Fibroblast of lung (primary cell): Measurements from ENCODE around the gene DLG2. TPM values are rescaled to one million over a fixed set of nuclear protein-coding genes. Genes with fewer than 3 reads are reported as not detected.
A peak's percentile ranks its signal among the peaks of the same experiment; 100 is the strongest.

Experiments used
- DNase-seq, 2 donors: peaks; one replicate each; pipeline versions ENCODE4 v3.0.0 to v3.0.0-alpha.2; 2010; ENCODE audit warnings: low read depth in 2 of 2
- H2AFZ ChIP-seq: 2 replicates; pipeline ENCODE4 v1.5.1; 2012; ENCODE audit warnings: low read length, control low read depth, inconsistent platforms
- H3K27ac ChIP-seq: 2 replicates; pipeline ENCODE4 v1.5.1; 2011; ENCODE audit warnings: low read length, control low read depth; ENCODE audit not compliant: insufficient read depth
- H3K27me3 ChIP-seq: 2 replicates; pipeline ENCODE4 v1.5.1; 2011; ENCODE audit warnings: mild to moderate bottlenecking, low read length; ENCODE audit not compliant: control insufficient read depth, insufficient read depth
- H3K36me3 ChIP-seq: 2 replicates; pipeline ENCODE4 v1.5.1; 2011; ENCODE audit warnings: low read length; ENCODE audit not compliant: control insufficient read depth, insufficient read depth
- H3K4me1 ChIP-seq: 2 replicates; pipeline ENCODE4 v1.5.1; 2011; ENCODE audit warnings: low read length; ENCODE audit not compliant: control insufficient read depth, insufficient read depth; ENCODE audit errors: extremely low read depth
- H3K4me2 ChIP-seq: 2 replicates; pipeline ENCODE4 v1.5.1; 2011; ENCODE audit warnings: low read length, control low read depth; ENCODE audit not compliant: insufficient read depth; ENCODE audit errors: extremely low read depth
- H3K4me3 ChIP-seq, 4 experiments: fragments of 200-600 bp in 1 of 4; sonication (generic) in 1 of 4; replicated peaks in 1 of 4; 2 replicates each; pipeline ENCODE4 v1.5.1; 2011 to 2016; ENCODE audit warnings: low read length in 4 of 4, low read depth in 3 of 4, mild to moderate bottlenecking in 3 of 4, control low read depth in 2 of 4, inconsistent platforms in 1 of 4, mixed read lengths in 1 of 4; ENCODE audit not compliant: insufficient read depth in 1 of 4; ENCODE audit errors: control extremely low read depth in 1 of 4
- H3K79me2 ChIP-seq: 2 replicates; pipeline ENCODE4 v1.5.1; 2012; ENCODE audit warnings: mild to moderate bottlenecking, low read length, inconsistent platforms; ENCODE audit not compliant: control insufficient read depth, insufficient read depth
- H3K9ac ChIP-seq: 2 replicates; pipeline ENCODE4 v1.5.1; 2011; ENCODE audit warnings: mild to moderate bottlenecking, low read length, control low read depth; ENCODE audit not compliant: insufficient read depth
- H3K9me3 ChIP-seq: 2 replicates; pipeline ENCODE4 v1.5.1; 2012; ENCODE audit warnings: low read depth, low read length; ENCODE audit not compliant: control insufficient read depth, insufficient read depth
- H4K20me1 ChIP-seq: 2 replicates; pipeline ENCODE4 v1.5.1; 2011; ENCODE audit warnings: low read length; ENCODE audit not compliant: control insufficient read depth, insufficient read depth; ENCODE audit errors: extremely low read depth
- EZH2 ChIP-seq: IDR thresholded peaks from 2 replicates; pipeline ENCODE4 v1.5.1; 2012; ENCODE audit warnings: low read length, control low read depth, mild to moderate bottlenecking; ENCODE audit errors: missing control alignments
- polyA plus RNA-seq, 2 donors: library from polyadenylated mRNA; depleted of rRNA in 1 of 2; stranded (reverse) in 1 of 2; unstranded in 1 of 2; fragments of >200 nt; gene quantifications; 2 replicates each; pipeline ENCODE4 v1.2.1, GENCODE V29; 2011 to 2012; ENCODE audit warnings: missing spikeins in 1 of 2
- total RNA-seq: library from RNA; depleted of rRNA; stranded (reverse); fragments of >200 nt; gene quantifications from 2 replicates; pipeline ENCODE4 v1.2.1, GENCODE V29; 2014
- TF ChIP-seq, protein P1 (sequence below), 2 donors: IDR thresholded peaks in 1 of 2; conservative IDR thresholded peaks in 1 of 2; 1 replicate in 1 of 2; 2 replicates in 1 of 2; pipeline ENCODE4 v1.5.1; 2011 to 2012; ENCODE audit warnings: low read length in 2 of 2, control low read depth in 1 of 2, inconsistent platforms in 1 of 2, low read depth in 1 of 2, mild to moderate bottlenecking in 1 of 2

DLG2 gene
- total and polyA plus RNA-seq, 2 donors (not counting 1 experiment from before 2014, with no cell fraction given), result 0.77 to 2.3 TPM

DNA sequence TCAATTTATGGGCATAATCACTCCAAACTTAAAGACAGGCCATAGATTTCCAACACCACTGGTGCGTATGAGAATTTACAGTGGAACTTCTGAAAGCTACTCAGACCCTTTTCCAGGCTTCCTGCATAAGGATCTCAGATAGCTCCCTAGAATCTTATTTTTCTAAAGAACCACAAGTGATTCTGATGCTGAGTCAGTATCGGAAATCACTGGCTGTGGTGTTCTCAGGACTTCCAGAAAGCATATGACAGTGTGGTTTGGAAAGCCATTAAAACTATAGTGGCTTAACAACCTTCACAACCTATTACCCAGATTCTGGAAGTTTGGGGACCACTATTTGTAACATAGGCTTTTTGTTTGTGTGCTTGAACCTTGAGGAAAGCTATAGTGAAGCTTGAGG lies 756.0 kb downstream of the DLG2 start:
- Histone ChIP-seq H3K27ac (no peak overlapping the region), H3K9ac (no peak overlapping the region), H3K9me3 (no peaks in the 10 kb centered on the region)

DNA sequence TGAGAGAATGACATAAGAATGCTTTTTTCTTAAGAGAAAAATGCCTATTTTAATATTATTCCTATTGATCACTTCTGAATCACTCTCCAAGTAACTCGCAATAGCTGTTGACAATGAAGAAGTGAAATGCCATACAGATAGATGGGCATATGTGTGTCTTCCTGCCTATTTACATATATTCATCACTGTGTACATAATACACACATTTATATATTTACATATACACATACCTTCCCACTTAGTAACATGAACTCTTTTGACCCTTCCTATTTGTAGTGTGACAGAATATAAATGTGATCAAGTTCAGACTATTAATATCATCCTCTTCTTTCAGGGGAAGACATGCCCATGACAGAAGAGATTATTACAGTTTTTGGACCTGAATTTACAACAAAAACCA lies 756.7 kb downstream of the DLG2 start:
- no peaks in the 10 kb centered on the region for H4K20me1 ChIP-seq
- H3K27me3 ChIP-seq, result no peaks in the 10 kb centered on the region
- no peak overlapping the region for H3K9ac ChIP-seq
- no peak overlapping the region for H2AFZ ChIP-seq
- H3K27ac ChIP-seq, result no peak overlapping the region
- no peak for DNase-seq
- no peak overlapping the region for H3K4me3 ChIP-seq
- H3K4me2 ChIP-seq, result no peak overlapping the region
- no peaks in the 10 kb centered on the region for H3K9me3 ChIP-seq
- H3K36me3 ChIP-seq, result no peaks in the 10 kb centered on the region
- H3K79me2 ChIP-seq, result no peaks in the 10 kb centered on the region
- no peak for TF ChIP-seq EZH2
- TF ChIP-seq, protein P1, sequence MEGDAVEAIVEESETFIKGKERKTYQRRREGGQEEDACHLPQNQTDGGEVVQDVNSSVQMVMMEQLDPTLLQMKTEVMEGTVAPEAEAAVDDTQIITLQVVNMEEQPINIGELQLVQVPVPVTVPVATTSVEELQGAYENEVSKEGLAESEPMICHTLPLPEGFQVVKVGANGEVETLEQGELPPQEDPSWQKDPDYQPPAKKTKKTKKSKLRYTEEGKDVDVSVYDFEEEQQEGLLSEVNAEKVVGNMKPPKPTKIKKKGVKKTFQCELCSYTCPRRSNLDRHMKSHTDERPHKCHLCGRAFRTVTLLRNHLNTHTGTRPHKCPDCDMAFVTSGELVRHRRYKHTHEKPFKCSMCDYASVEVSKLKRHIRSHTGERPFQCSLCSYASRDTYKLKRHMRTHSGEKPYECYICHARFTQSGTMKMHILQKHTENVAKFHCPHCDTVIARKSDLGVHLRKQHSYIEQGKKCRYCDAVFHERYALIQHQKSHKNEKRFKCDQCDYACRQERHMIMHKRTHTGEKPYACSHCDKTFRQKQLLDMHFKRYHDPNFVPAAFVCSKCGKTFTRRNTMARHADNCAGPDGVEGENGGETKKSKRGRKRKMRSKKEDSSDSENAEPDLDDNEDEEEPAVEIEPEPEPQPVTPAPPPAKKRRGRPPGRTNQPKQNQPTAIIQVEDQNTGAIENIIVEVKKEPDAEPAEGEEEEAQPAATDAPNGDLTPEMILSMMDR (conservative IDR thresholded peaks at IDR 0.05 in 1 of 2, IDR thresholded peaks at IDR 0.05 in 1 of 2; ENCODE audit: low read depth in 1 of 2, low read length in 2 of 2), result no peak
- H3K4me1 ChIP-seq, result peaks cover 8% of the 10 kb centered on the region

More for the DNA sequence above, 756.0 kb downstream of the DLG2 start:
- Histone ChIP-seq H3K79me2 (no peaks in the 10 kb centered on the region), H2AFZ (no peak overlapping the region), H3K4me3 (no peak overlapping the region), H3K4me1 (peaks cover 5% of the 10 kb centered on the region), H3K36me3 (no peaks in the 10 kb centered on the region), H3K4me2 (no peak overlapping the region), H3K27me3 (no peaks in the 10 kb centered on the region), H4K20me1 (no peaks in the 10 kb centered on the region)
- peak in 1 of 2 donors; percentile 44 for DNase-seq
- TF ChIP-seq, protein P1 (conservative IDR thresholded peaks at IDR 0.05 in 1 of 2, IDR thresholded peaks at IDR 0.05 in 1 of 2; ENCODE audit: low read depth in 1 of 2, low read length in 2 of 2), result no peak
- TF ChIP-seq EZH2, result no peak

DNA sequence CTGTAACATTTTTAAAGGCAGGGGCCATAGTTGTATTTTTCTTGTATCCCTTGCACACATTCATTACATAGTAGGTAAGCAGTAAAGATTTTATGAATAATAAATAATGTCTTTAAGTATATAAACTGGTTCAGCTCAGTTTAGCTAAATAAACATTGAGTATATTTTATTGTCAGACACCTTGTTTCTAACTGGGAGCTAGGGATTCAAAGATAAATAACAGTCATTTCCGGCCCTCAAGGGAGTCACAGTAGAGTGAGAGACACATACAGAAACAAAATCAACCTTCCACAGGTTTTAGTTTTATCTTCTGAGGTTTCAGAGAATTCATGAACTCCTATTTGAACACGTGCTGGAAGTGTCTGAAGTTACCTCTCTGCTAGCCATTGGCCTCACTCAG lies 760.2 kb downstream of the DLG2 start:
- H3K79me2 ChIP-seq, result no peaks in the 10 kb centered on the region
- no peaks in the 10 kb centered on the region for H3K27me3 ChIP-seq
- DNase-seq, result no peak
- H3K4me1 ChIP-seq, result peaks cover 10% of the 10 kb centered on the region
- H3K9me3 ChIP-seq, result no peaks in the 10 kb centered on the region
- H3K4me3 ChIP-seq, result no peak overlapping the region
- H2AFZ ChIP-seq, result no peak overlapping the region
- no peak overlapping the region for H3K4me2 ChIP-seq
- no peak for TF ChIP-seq EZH2
- TF ChIP-seq, protein P1 (conservative IDR thresholded peaks at IDR 0.05 in 1 of 2, IDR thresholded peaks at IDR 0.05 in 1 of 2; ENCODE audit: low read depth in 1 of 2, low read length in 2 of 2), result no peak
- H3K9ac ChIP-seq, result no peak overlapping the region
- no peaks in the 10 kb centered on the region for H3K36me3 ChIP-seq
- H4K20me1 ChIP-seq, result no peaks in the 10 kb centered on the region
- H3K27ac ChIP-seq, result no peak overlapping the region
